Epithelial cell of proximal tubule (primary cell): ENCODE data around the gene FBH1. TPM values are rescaled to one million over a fixed set of nuclear protein-coding genes. Genes with fewer than 3 reads are reported as not detected.
"Not testable (repeated sequence)": the region's sequence is repeated elsewhere in the genome, so short reads cannot be mapped to it uniquely, and the experiment has no call there.

ENCODE experiments used
- DNase-seq: peaks from one replicate; pipeline ENCODE4 v3.0.0-alpha.2; 2011; ENCODE audit warnings: low read depth
- H3K4me3 ChIP-seq: 2 replicates; pipeline ENCODE4 v1.5.1; 2011; ENCODE audit warnings: low read depth, mild to moderate bottlenecking, low read length
- CTCF ChIP-seq: conservative IDR thresholded peaks from 2 replicates; pipeline ENCODE4 v1.5.1; 2012; ENCODE audit warnings: low read depth, mild to moderate bottlenecking, low read length
- total RNA-seq: library from RNA; depleted of rRNA; stranded (reverse); fragments of >200 nt; gene quantifications from 2 replicates; pipeline ENCODE4 v1.2.3, GENCODE V29; 2015

Gene FBH1
- total RNA-seq, 1 donor from 2014 or later = 48.3 TPM

DNA sequence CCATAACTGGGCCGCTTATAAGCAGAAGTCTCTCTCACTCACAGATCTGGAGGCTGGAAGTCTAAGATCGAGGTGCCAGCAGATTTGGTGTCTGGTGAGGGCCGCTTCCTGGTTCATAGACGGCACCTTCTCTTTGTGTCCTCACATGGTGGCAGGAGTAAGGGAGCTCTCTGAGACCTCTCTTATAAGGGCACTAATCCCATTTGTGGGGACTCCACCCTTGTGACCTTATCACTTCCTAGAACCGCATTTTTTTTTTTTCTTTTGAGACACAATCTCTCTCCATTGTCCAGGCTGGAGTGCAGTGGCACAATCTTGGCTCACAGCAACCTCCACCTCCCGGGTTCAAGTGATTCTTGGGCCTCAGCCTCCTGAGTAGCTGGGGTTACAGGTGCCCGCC is 8.1 kb downstream of the FBH1 start:
- no peak for TF ChIP-seq CTCF
- no peak overlapping the region for H3K4me3 ChIP-seq

DNA sequence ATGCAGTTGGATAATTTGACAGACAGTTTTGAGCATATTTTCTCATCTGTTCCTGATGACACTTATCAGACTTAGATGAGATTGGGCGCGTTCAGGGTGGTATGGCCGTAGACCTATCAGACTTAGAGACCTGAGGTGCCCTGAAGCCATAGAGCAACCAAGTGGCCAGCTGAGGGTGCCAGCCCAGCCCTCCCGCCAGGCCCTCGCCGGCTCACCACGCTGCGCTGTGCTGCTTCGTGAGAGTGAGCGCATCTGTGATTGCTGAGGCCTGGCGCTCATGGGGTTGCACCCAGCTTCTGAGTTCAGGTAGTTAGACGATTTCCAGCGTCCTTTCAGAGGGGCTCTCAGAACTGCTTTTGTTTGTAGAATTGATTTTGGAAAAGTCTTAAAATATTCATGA is 10.2 kb downstream of the FBH1 start:
- no peak overlapping the region for H3K4me3 ChIP-seq
- no peak for TF ChIP-seq CTCF
- DNase-seq = no peak

More for the DNA sequence above, 8.1 kb downstream of the FBH1 start:
- DNase-seq = no peak

DNA sequence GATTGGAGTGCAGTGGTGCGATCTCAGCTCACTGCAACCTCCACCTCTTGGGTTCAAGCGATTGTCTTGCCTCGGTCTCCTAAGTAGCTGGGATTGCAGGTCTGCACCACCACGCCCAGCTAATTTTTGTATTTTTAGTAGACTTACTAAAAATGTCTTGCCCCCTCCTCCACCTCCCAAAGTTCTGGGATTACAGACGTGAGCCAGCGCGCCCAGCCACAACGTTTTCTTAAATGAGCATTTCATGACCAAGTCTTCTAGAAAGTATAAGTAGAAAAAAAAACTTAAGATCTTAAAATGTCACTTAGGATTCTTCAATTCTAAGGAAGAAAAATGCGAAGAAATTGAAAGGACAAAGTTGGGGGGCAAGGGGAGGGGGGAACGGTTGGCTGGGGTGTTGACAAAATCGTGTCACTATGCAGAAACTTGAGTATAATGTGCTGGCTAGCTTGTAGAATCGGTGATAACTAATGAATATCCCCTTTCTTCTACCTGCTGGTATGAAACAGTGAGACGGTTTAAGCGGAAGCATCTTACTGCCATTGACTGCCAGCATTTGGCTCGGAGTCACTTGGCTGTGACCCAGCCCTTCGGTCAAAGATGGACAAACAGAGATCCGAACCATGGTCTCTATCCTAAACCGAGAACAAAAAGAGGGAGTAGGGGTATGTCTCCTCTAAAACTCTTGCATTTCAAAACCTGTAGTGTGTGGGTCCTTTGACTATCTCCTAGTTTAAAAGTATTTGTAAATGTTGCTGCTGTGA is 12.7 kb downstream of the FBH1 start:
- DNase-seq = no peak
- H3K4me3 ChIP-seq = no peak overlapping the region
- no peak for TF ChIP-seq CTCF

DNA sequence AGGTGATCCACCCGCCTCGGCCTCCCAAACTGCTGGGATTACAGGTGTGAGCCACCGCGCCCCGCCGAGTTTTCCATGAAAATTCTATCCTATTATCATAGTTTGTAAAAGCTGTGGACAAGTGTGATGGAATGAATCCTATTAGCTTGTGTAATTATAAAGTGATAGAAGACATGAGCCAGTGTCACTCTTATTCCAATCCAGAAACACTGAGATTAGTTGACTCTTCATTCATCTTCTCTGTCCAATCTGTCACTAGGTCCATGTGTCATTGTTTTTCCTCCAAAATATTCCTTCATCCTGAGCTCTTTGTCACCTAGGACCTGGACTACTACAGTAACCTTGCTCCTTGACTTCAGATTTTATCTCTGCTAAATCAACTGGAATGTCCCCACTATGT is 13.5 kb downstream of the FBH1 start:
- DNase-seq = no peak
- no peak for TF ChIP-seq CTCF
- H3K4me3 ChIP-seq = no peak overlapping the region

- H3K4me3 ChIP-seq = no peak overlapping the region
- no peak for DNase-seq
- TF ChIP-seq CTCF = no peak
Measured at GRCh38 chr10:5904227-5904626, 14.2 kb downstream of the FBH1 start.

DNA sequence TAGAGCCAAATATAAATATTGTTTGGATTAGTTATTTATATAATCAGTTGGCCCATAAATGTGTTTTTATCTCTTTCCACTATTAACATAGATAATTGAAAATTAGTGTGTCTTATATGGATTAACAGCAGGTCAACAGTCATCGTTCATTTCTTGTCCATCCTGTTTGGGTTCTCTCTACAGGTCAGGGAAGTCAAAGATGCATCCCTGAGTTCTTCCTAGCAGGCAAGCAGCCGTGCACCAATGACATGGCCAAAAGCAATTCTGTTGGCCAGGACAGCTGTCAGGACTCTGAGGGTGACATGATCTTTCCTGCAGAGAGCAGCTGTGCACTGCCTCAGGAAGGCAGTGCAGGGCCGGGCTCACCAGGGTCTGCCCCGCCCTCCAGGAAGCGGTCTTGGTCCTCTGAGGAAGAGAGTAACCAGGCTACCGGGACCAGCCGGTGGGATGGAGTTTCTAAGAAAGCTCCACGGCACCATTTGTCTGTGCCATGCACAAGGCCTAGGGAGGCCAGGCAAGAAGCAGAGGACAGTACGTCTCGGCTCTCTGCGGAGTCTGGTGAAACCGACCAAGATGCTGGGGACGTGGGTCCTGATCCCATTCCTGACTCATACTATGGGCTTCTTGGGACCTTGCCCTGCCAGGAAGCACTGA is 15.9 kb downstream of the FBH1 start:
- no peak for DNase-seq
- H3K4me3 ChIP-seq = no peak overlapping the region
- no peak for TF ChIP-seq CTCF

GRCh38 chr10:5906651-5907050 is 16.6 kb downstream of the FBH1 start:
- TF ChIP-seq CTCF = no peak
- no peak for DNase-seq
- no peak overlapping the region for H3K4me3 ChIP-seq

GRCh38 chr10:5908676-5909075 is 18.6 kb downstream of the FBH1 start:
- not testable (repeated sequence) for DNase-seq, H3K4me3 ChIP-seq
